ENCODE measurements around the gene MRPL48.

- TF ChIP-seq CTCF (IDR thresholded peaks at IDR 0.05) (no peak), ZFX (IDR thresholded peaks at IDR 0.05; ENCODE audit: borderline replicate concordance) (no peak)
Measured at GRCh38 chr11:73883856-73884255, 96.2 kb downstream of the MRPL48 start.

Data from 22Rv1 (cell line).